ENCODE results near the gene VEGFB.

DNA sequence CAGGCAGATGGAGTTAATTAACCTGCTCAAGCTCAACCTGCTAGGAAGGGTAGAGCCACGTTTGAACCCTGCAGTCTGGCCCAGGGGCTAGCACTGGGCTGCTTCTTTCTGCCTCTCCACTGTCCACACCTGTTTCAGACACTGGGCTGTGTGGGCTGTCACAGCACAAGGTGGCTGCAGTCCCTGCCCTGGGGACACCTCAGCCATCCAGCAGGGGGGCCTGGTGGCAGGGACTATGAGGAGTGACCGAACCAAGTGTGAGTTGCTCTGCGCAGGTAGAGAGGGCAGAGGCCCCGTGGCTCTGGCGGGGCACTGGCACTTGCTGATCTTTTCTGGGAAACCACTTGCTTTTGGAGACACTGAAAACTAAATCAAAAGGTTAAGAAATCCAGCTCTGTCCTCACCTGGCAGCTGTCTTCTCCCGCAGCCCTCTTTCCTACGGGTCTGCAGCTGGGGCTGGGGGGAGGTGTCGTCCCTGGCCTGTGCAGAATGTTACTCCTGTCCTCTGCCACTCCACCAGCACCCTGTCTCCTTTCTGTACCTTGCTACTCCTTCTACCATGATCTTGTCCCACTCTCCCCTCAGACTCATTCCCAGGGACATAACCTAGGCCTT, 44.3 kb downstream of the VEGFB start:
- TF ChIP-seq POLR2A (IDR thresholded peaks at IDR 0.05) = no peak
- no peak for TF ChIP-seq EP300 (IDR thresholded peaks at IDR 0.05)

All from sigmoid colon (tissue), 4 donors.